ENCODE results near the gene IL12RB1. TPM values are rescaled to one million over a fixed set of nuclear protein-coding genes. Genes with fewer than 3 reads are reported as not detected.

The IL12RB1 gene
- total RNA-seq, 2 experiments from 2014 or later = 7.7 to 41.7 TPM

DNA sequence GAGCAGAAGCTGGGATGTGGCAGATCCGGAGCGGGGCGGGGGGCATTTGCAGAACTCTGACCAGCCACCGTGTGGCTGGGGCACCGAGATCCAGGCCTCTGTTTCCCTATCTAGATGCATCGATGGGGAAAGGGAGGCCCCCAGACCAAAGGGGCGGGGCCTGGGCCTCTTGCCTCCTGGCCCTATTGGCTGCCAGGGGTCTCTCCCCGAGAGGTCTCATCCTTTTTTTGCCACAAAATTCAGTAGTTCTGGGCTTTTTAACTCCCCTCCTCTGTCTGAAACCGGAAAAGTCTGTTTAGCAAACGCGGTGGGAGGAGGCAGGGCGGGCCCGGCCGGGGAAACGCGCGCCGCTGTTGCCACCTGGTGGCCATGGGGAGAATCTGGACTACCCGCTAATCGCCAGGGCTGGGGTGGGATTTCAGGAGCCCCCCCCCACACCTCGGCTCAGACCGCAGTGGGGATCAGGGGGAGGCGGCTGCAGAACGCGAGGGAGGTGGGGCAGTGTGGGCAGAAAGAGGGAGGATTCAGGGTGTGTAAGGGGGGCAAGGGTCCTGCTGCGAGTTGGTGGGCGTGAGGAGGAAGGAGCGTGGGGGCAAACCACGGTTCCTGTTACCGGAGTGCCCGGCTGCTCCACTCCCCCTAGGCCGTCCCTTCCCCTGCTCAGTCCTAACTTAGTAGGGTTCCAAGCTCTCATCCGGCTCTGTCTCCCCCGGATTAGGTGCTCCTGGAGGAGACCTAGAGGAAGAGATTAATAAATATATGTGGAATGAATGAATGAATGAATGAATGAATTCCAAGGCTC is 28.3 kb downstream of the IL12RB1 start:
- Histone ChIP-seq H2AFZ (ENCODE audit: low read length) (peak overlapping the region; percentile 72; the same call in 1 of the 2 replicates), H3K79me2 (ENCODE audit: insufficient read depth, low read depth, low read length) (no peaks in the 10 kb centered on the region), H3K4me3 (ENCODE audit: low read depth, low read length, poor library complexity, severe bottlenecking) (peak overlapping the region; percentile 9), H3K9me3 (ENCODE audit: low read length) (no peaks in the 10 kb centered on the region), H3K4me2 (ENCODE audit: low read length) (peak overlapping the region; percentile 66), H3K9me2 (ENCODE audit: insufficient read depth, low read length) (no peaks in the 10 kb centered on the region), H3K4me1 (ENCODE audit: insufficient read depth, low read length, poor library complexity, severe bottlenecking) (peaks cover 23% of the 10 kb centered on the region), H3K27ac (ENCODE audit: low read depth, low read length, poor library complexity, severe bottlenecking) (peak overlapping the region; percentile 54), H3K36me3 (ENCODE audit: insufficient read depth, low read length) (peaks cover 13% of the 10 kb centered on the region), H4K20me1 (ENCODE audit: insufficient read depth, low read length) (no peaks in the 10 kb centered on the region)
- TSS peak; percentile 43 for BruUV-seq (replicated peaks)
- POLR2A ChIA-PET = interaction anchor here (1.1 kb wide), 1 partner anchor 57 kb away, joined by 3 read pairs; no protein-coding TSS in a partner anchor
- intact Hi-C loops (cut with micrococcal nuclease; ENCODE audit: unreplicated experiment) = loop anchor here (1.0 kb wide), 2 partner anchors 36 to 51 kb away; no protein-coding TSS in a partner anchor
- no peak for TF ChIP-seq EZH2phosphoT487 (IDR thresholded peaks at IDR 0.05; ENCODE audit: borderline replicate concordance, low read depth, low read length)
- peak; percentile 98 for TF ChIP-seq CTCF (conservative IDR thresholded peaks at IDR 0.05; ENCODE audit: low read length)
- CTCF ChIA-PET (ENCODE audit: unreplicated experiment) = no interaction called here
- peak; percentile 85 for DNase-seq (ENCODE audit: low spot score)

GRCh38 chr19:18057557-18057956 is 29.2 kb downstream of the IL12RB1 start:
- Histone ChIP-seq H4K20me1 (ENCODE audit: insufficient read depth, low read length) (no peaks in the 10 kb centered on the region), H3K9me3 (ENCODE audit: low read length) (no peaks in the 10 kb centered on the region), H2AFZ (ENCODE audit: low read length) (peak overlapping the region; percentile 72; the same call in 1 of the 2 replicates), H3K4me3 (ENCODE audit: low read depth, low read length, poor library complexity, severe bottlenecking) (no peak overlapping the region), H3K4me2 (ENCODE audit: low read length) (0 out of 2 replicates have a peak overlapping the region, but pooled peaks have one; percentile 66), H3K36me3 (ENCODE audit: insufficient read depth, low read length) (peaks cover 10% of the 10 kb centered on the region), H3K27ac (ENCODE audit: low read depth, low read length, poor library complexity, severe bottlenecking) (no peak overlapping the region), H3K9me2 (ENCODE audit: insufficient read depth, low read length) (no peaks in the 10 kb centered on the region), H3K79me2 (ENCODE audit: insufficient read depth, low read depth, low read length) (no peaks in the 10 kb centered on the region), H3K4me1 (ENCODE audit: insufficient read depth, low read length, poor library complexity, severe bottlenecking) (peaks cover 23% of the 10 kb centered on the region)
- no peak for TF ChIP-seq EZH2phosphoT487 (IDR thresholded peaks at IDR 0.05; ENCODE audit: borderline replicate concordance, low read depth, low read length)
- TF ChIP-seq CTCF (conservative IDR thresholded peaks at IDR 0.05; ENCODE audit: low read length) = no peak
- no TSS peak for BruUV-seq (replicated peaks)
- intact Hi-C loops (cut with micrococcal nuclease; ENCODE audit: unreplicated experiment) = no loop called here
- POLR2A ChIA-PET = interaction anchor here (0.6 kb wide), 2 partner anchors 9 to 60 kb away, joined by 3 to 4 read pairs; no protein-coding TSS in a partner anchor
- CTCF ChIA-PET (ENCODE audit: unreplicated experiment) = interaction anchor here (0.6 kb wide), 1 partner anchor 235 kb away, joined by 4 read pairs; no protein-coding TSS in a partner anchor
- DNase-seq (ENCODE audit: low spot score) = no peak

DNA sequence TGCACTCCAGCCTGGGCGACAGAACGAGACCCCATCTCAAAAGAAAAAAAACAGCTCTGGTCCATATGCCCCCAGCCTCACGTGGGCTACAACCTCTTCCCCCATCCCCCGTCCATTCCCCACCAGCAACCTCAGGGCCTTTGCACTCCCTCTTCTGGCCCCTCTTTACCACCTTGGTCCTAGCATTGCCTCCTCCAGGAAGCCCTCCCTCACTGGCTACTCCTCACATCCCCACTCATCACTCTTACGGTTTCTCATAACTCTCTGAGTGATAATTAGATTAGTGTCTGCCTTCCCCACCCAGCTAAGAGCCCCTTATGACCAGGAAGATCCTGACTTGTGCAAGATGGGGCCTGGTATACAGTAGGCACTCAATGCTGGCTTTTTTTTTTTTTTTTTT is 30.8 kb downstream of the IL12RB1 start:
- CTCF ChIA-PET (ENCODE audit: unreplicated experiment) = no interaction called here
- H3K9me2 ChIP-seq (ENCODE audit: insufficient read depth, low read length) = no peaks in the 10 kb centered on the region

More for the DNA sequence above, 30.8 kb downstream of the IL12RB1 start:
- H3K27ac ChIP-seq (ENCODE audit: low read depth, low read length, poor library complexity, severe bottlenecking) = no peak overlapping the region
- no peaks in the 10 kb centered on the region for H4K20me1 ChIP-seq (ENCODE audit: insufficient read depth, low read length)
- peaks cover 23% of the 10 kb centered on the region for H3K4me1 ChIP-seq (ENCODE audit: insufficient read depth, low read length, poor library complexity, severe bottlenecking)
- TF ChIP-seq EZH2phosphoT487 (IDR thresholded peaks at IDR 0.05; ENCODE audit: borderline replicate concordance, low read depth, low read length) (no peak), CTCF (conservative IDR thresholded peaks at IDR 0.05; ENCODE audit: low read length) (no peak)
- DNase-seq (ENCODE audit: low spot score) = no peak
- no peaks in the 10 kb centered on the region for H3K79me2 ChIP-seq (ENCODE audit: insufficient read depth, low read depth, low read length)
- peaks cover 10% of the 10 kb centered on the region for H3K36me3 ChIP-seq (ENCODE audit: insufficient read depth, low read length)
- intact Hi-C loops (cut with micrococcal nuclease; ENCODE audit: unreplicated experiment) = no loop called here
- no peak overlapping the region for H3K4me3 ChIP-seq (ENCODE audit: low read depth, low read length, poor library complexity, severe bottlenecking)
- POLR2A ChIA-PET = interaction anchor here (0.5 to 0.9 kb wide), 3 partner anchors 34 to 118 kb away, joined by 3 to 6 read pairs (median 4); no protein-coding TSS in a partner anchor
- H3K9me3 ChIP-seq (ENCODE audit: low read length) = no peaks in the 10 kb centered on the region
- H2AFZ ChIP-seq (ENCODE audit: low read length) = no peak overlapping the region
- H3K4me2 ChIP-seq (ENCODE audit: low read length) = no peak overlapping the region
- BruUV-seq (replicated peaks) = no TSS peak

Measured in OCI-LY7 (cell line).